ENCODE results near the gene KCND2.

DNA sequence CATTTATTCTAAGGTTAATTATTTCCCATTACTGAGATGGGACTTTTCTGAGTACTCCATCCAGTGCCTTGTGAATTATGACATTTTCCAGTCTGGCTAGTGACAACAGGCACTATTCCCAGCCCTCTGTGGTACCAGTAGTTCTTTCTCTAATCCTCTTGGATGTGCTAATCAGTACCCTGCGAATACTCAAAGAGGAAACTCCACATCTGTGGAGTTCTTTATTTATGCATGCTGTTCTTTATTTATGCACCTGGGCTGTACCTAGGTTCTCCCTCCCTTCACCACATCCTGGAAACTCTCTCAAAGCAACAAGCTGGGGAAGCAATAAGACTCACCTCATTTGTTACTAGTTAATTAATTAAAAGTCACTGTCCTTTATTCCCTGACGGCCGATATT is 501.5 kb downstream of the KCND2 start:
- TF ChIP-seq, protein P1, sequence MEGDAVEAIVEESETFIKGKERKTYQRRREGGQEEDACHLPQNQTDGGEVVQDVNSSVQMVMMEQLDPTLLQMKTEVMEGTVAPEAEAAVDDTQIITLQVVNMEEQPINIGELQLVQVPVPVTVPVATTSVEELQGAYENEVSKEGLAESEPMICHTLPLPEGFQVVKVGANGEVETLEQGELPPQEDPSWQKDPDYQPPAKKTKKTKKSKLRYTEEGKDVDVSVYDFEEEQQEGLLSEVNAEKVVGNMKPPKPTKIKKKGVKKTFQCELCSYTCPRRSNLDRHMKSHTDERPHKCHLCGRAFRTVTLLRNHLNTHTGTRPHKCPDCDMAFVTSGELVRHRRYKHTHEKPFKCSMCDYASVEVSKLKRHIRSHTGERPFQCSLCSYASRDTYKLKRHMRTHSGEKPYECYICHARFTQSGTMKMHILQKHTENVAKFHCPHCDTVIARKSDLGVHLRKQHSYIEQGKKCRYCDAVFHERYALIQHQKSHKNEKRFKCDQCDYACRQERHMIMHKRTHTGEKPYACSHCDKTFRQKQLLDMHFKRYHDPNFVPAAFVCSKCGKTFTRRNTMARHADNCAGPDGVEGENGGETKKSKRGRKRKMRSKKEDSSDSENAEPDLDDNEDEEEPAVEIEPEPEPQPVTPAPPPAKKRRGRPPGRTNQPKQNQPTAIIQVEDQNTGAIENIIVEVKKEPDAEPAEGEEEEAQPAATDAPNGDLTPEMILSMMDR (IDR thresholded peaks at IDR 0.05; ENCODE audit: borderline replicate concordance, extremely low read depth, low read length, poor library complexity, severe bottlenecking), result no peak
- TF ChIP-seq EZH2 (IDR thresholded peaks at IDR 0.05; ENCODE audit: borderline replicate concordance, low read depth, low read length, severe bottlenecking), result no peak

Data from DND-41 (cell line).